ENCODE data around the gene ANKRD34A.

The ANKRD34A gene

GRCh38 chr1:145983960-145984830, 19.8 kb upstream of the ANKRD34A start:
- in situ Hi-C loops (cut with MboI; ENCODE audit: low sequenced_read_pairs, unreplicated experiment): no loop called here
- DNase-seq (ENCODE audit: low spot score): no peak
- TF ChIP-seq CTCF (IDR thresholded peaks at IDR 0.05; ENCODE audit: borderline replicate concordance, control extremely low read depth, extremely low read depth, insufficient read depth, missing control alignments): no peak

- no peak for DNase-seq (ENCODE audit: low spot score)
- in situ Hi-C loops (cut with MboI; ENCODE audit: low sequenced_read_pairs, unreplicated experiment): no loop called here
- TF ChIP-seq CTCF (IDR thresholded peaks at IDR 0.05; ENCODE audit: borderline replicate concordance, control extremely low read depth, extremely low read depth, insufficient read depth, missing control alignments): no peak
Observed at GRCh38 chr1:145983206-145983675, 18.9 kb upstream of the ANKRD34A start.

- no peak for DNase-seq (ENCODE audit: low spot score)
- in situ Hi-C loops (cut with MboI; ENCODE audit: low sequenced_read_pairs, unreplicated experiment): no loop called here
- TF ChIP-seq CTCF (IDR thresholded peaks at IDR 0.05; ENCODE audit: borderline replicate concordance, control extremely low read depth, extremely low read depth, insufficient read depth, missing control alignments): no peak
Observed at GRCh38 chr1:145982010-145982723, 17.8 kb upstream of the ANKRD34A start.

GRCh38 chr1:145980457-145980994, 16.2 kb upstream of the ANKRD34A start:
- no peak for DNase-seq (ENCODE audit: low spot score)
- in situ Hi-C loops (cut with MboI; ENCODE audit: low sequenced_read_pairs, unreplicated experiment): no loop called here

GRCh38 chr1:145979746-145980456, 15.5 kb upstream of the ANKRD34A start:
- in situ Hi-C loops (cut with MboI; ENCODE audit: low sequenced_read_pairs, unreplicated experiment): no loop called here
- no peak for TF ChIP-seq CTCF (IDR thresholded peaks at IDR 0.05; ENCODE audit: borderline replicate concordance, control extremely low read depth, extremely low read depth, insufficient read depth, missing control alignments)
- no peak for DNase-seq (ENCODE audit: low spot score)

More at GRCh38 chr1:145980457-145980994, 16.2 kb upstream of the ANKRD34A start:
- TF ChIP-seq CTCF (IDR thresholded peaks at IDR 0.05; ENCODE audit: borderline replicate concordance, control extremely low read depth, extremely low read depth, insufficient read depth, missing control alignments): no peak
